Mesenchymal stem cell (in vitro differentiated cells and primary cell): ENCODE results near the gene CELF4.

Experiments
- DNase-seq: peaks from one replicate; pipeline ENCODE4 v3.0.0-alpha.2; 2013
- H2AFZ ChIP-seq: one replicate; pipeline ENCODE4 v1.6.1; 2013; ENCODE audit warnings: low read depth, mild to moderate bottlenecking, control low read depth, inconsistent platforms, low read length, moderate library complexity
- H2AK5ac ChIP-seq: 2 replicates; pipeline ENCODE4 v1.6.1; 2013; ENCODE audit warnings: low read length, moderate library complexity, mild to moderate bottlenecking, inconsistent platforms; ENCODE audit not compliant: severe bottlenecking
- H2BK120ac ChIP-seq: one replicate; pipeline ENCODE4 v1.6.1; 2013; ENCODE audit warnings: low read depth, mild to moderate bottlenecking, inconsistent platforms, low read length, moderate library complexity
- H2BK12ac ChIP-seq, 2 experiments: one replicate each; pipeline ENCODE4 v1.6.1; 2013; ENCODE audit warnings: inconsistent platforms in 2 of 2, low read length in 2 of 2, mild to moderate bottlenecking in 2 of 2, moderate library complexity in 2 of 2, control low read depth in 1 of 2
- H2BK15ac ChIP-seq: one replicate; pipeline ENCODE4 v1.6.1; 2013; ENCODE audit warnings: mild to moderate bottlenecking, low read depth, inconsistent platforms; ENCODE audit not compliant: poor library complexity, severe bottlenecking
- H2BK5ac ChIP-seq: 2 replicates; pipeline ENCODE4 v1.6.1; 2013; ENCODE audit warnings: low read depth, mild to moderate bottlenecking, low read length, control low read depth, inconsistent platforms; ENCODE audit not compliant: poor library complexity, severe bottlenecking
- H3K14ac ChIP-seq, 2 experiments: one replicate each; pipeline ENCODE4 v1.6.1; 2013; ENCODE audit warnings: inconsistent platforms in 2 of 2, low read length in 2 of 2, control low read depth in 1 of 2, mild to moderate bottlenecking in 1 of 2, moderate library complexity in 1 of 2
- H3K18ac ChIP-seq, 2 experiments: one replicate each; pipeline ENCODE4 v1.6.1; 2013; ENCODE audit warnings: inconsistent platforms in 2 of 2, low read length in 2 of 2, control low read depth in 1 of 2, low read depth in 1 of 2, mild to moderate bottlenecking in 1 of 2
- H3K23ac ChIP-seq, 2 experiments: one replicate each; pipeline ENCODE4 v1.6.1; 2013; ENCODE audit warnings: inconsistent platforms in 2 of 2, low read length in 2 of 2, mild to moderate bottlenecking in 2 of 2, moderate library complexity in 2 of 2, control low read depth in 1 of 2
- H3K27ac ChIP-seq: 2 replicates; pipeline ENCODE4 v1.5.1; 2013; ENCODE audit warnings: mild to moderate bottlenecking, moderate library complexity, low read length, control low read depth, inconsistent platforms; ENCODE audit not compliant: poor library complexity, severe bottlenecking
- H3K27me3 ChIP-seq, 2 experiments: 2 replicates each; pipeline versions ENCODE4 v1.6.1 to v1.7.0; 2013; ENCODE audit warnings: low read length in 2 of 2, mild to moderate bottlenecking in 2 of 2, moderate library complexity in 2 of 2, control low read depth in 1 of 2, inconsistent platforms in 1 of 2; ENCODE audit not compliant: control insufficient read depth in 1 of 2, insufficient read depth in 1 of 2
- H3K36me3 ChIP-seq, 2 experiments: 2 replicates each; pipeline versions ENCODE4 v1.6.1 to v1.7.0; 2013; ENCODE audit warnings: low read length in 2 of 2, control low read depth in 1 of 2, inconsistent platforms in 1 of 2, low read depth in 1 of 2, mild to moderate bottlenecking in 1 of 2; ENCODE audit not compliant: insufficient read depth in 2 of 2, control insufficient read depth in 1 of 2
- H3K4ac ChIP-seq, 2 experiments: one replicate each; pipeline ENCODE4 v1.6.1; 2013; ENCODE audit warnings: inconsistent platforms in 2 of 2, low read length in 2 of 2, mild to moderate bottlenecking in 2 of 2, moderate library complexity in 2 of 2, control low read depth in 1 of 2, low read depth in 1 of 2
- H3K4me1 ChIP-seq: 2 replicates; pipeline ENCODE4 v1.6.1; 2013; ENCODE audit warnings: low read depth, low read length, control low read depth; ENCODE audit not compliant: control insufficient read depth, insufficient read depth
- H3K4me2 ChIP-seq: 2 replicates; pipeline ENCODE4 v1.6.1; 2013; ENCODE audit warnings: low read length, mild to moderate bottlenecking, inconsistent platforms; ENCODE audit not compliant: poor library complexity, severe bottlenecking
- H3K4me3 ChIP-seq, 2 experiments: 2 replicates each; pipeline versions ENCODE4 v1.5.1 to v1.7.0; 2013; ENCODE audit warnings: low read length in 2 of 2, mild to moderate bottlenecking in 2 of 2, control low read depth in 1 of 2, low read depth in 1 of 2; ENCODE audit not compliant: insufficient read depth in 1 of 2
- H3K79me1 ChIP-seq: replicated peaks from 2 replicates; pipeline ENCODE4 v1.6.1; 2013; ENCODE audit warnings: mild to moderate bottlenecking, control low read depth, low read length, inconsistent platforms; ENCODE audit not compliant: poor library complexity, severe bottlenecking
- H3K9ac ChIP-seq: 2 replicates; pipeline ENCODE4 v1.7.0; 2013; ENCODE audit warnings: mild to moderate bottlenecking, low read length, moderate library complexity
- H3K9me3 ChIP-seq: 2 replicates; pipeline ENCODE4 v1.7.0; 2013; ENCODE audit warnings: mild to moderate bottlenecking, low read length; ENCODE audit not compliant: control insufficient read depth
- H4K8ac ChIP-seq: one replicate; pipeline ENCODE4 v1.6.1; 2013; ENCODE audit warnings: inconsistent platforms, mild to moderate bottlenecking, low read length, moderate library complexity
- H4K91ac ChIP-seq: one replicate; pipeline ENCODE4 v1.6.1; 2013; ENCODE audit warnings: mild to moderate bottlenecking, low read length, inconsistent platforms
- WGBS: methylation state at CpG from one replicate; pipeline ENCODE4 v1.1.7; 2013; ENCODE audit warnings: mixed read lengths; 5-methylcytosine and 5-hydroxymethylcytosine counted together

CELF4 gene

DNA sequence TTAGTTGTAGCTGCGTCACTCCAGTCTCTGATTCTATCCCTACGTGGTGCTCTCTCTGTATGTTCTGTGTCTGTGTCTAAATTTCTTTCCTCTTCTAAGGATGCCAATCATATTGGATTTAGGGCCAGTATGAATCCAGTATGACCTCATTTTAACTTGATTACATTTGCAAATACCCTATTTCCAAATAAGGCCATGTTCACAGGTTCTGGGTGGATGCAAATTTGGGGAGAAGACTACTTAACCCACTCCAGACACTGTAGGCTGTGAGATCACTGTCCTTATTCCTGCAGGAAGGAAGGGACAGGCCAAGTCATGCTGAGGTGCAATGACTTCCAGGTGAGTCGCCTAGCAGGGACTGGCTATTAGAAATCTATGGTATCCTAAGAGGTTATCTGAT is 272.2 kb downstream of the CELF4 start:
- Histone ChIP-seq H4K91ac (no peak overlapping the region), H2BK120ac (no peak overlapping the region), H3K4me3 (no peak overlapping the region), H2BK12ac (no peak overlapping the region), H3K18ac (no peak overlapping the region), H3K36me3 (no peaks in the 10 kb centered on the region), H3K9ac (no peak overlapping the region), H3K14ac (no peak overlapping the region), H3K9me3 (no peaks in the 10 kb centered on the region), H3K23ac (no peak overlapping the region), H2BK5ac (no peak overlapping the region), H2AK5ac (no peak overlapping the region), H3K4me1 (no peaks in the 10 kb centered on the region), H3K27me3 (peaks cover 20 to 40% of the 10 kb centered on the region in 2 experiments), H3K4me2 (no peak overlapping the region), H2BK15ac (no peak overlapping the region), H4K8ac (no peak overlapping the region), H3K79me1 (no peaks in the 10 kb centered on the region), H3K27ac (no peak overlapping the region), H3K4ac (no peak overlapping the region), H2AFZ (no peak overlapping the region)
- 66% methylated on average over 3 of the region's 3 CpGs for WGBS
- no peak for DNase-seq

DNA sequence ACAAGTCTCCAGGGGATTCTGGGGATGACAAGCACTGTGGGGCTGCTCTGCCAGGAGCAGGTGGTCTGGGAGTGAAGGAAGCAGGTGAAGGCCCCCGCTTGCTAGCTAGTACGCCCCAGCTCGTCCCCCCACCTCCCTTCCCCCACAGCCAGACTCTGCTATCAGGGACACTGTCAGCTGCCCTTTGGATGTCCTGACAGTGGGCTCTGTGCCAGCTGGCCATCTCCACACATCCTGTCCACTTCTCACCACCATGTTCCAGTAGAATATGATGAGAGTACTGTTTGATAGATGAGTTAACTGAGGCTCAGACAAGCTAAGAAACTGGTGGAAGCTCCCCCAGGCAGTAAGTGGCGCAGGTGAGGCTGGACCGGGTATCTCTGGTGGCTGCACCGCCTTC is 276.2 kb downstream of the CELF4 start:
- Histone ChIP-seq H3K4ac (no peak overlapping the region), H2BK5ac (no peak overlapping the region), H3K23ac (no peak overlapping the region), H3K36me3 (no peaks in the 10 kb centered on the region), H4K8ac (no peak overlapping the region), H2BK12ac (no peak overlapping the region), H3K18ac (no peak overlapping the region), H2BK120ac (no peak overlapping the region), H4K91ac (no peak overlapping the region), H2AK5ac (no peak overlapping the region), H3K4me3 (no peak overlapping the region), H2BK15ac (no peak overlapping the region), H3K9me3 (no peaks in the 10 kb centered on the region), H3K79me1 (no peaks in the 10 kb centered on the region), H3K14ac (no peak overlapping the region), H2AFZ (no peak overlapping the region), H3K4me2 (no peak overlapping the region), H3K27ac (no peak overlapping the region), H3K4me1 (peaks cover under 1% of the 10 kb centered on the region), H3K9ac (no peak overlapping the region), H3K27me3 (peaks cover 34 to 62% of the 10 kb centered on the region in 2 experiments)
- DNase-seq = no peak
- 90% methylated on average over 4 of the region's 6 CpGs for WGBS

DNA sequence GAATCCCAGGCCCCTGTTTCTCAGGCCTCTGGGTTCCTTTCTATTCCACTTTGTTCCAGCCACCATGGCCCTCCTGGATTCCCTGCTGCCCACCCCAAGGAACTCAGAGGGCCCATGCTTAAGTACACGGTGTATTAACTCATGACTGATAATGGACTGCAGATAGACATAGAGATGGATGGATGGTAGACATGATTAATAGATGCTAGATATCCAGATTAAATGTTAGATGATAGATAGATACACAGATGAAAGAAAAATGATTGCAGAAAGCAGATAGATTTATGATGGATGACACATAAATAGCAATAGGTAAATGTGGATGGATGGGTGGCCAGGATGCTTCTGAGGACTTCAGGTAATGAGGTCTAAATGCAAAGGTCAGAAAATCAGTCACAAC is 278.0 kb downstream of the CELF4 start:
- H3K4me1 ChIP-seq = peaks cover 3% of the 10 kb centered on the region
- no peak overlapping the region for H2AFZ ChIP-seq
- H3K9me3 ChIP-seq = no peaks in the 10 kb centered on the region
- no peak overlapping the region for H2BK120ac ChIP-seq
- H3K9ac ChIP-seq = no peak overlapping the region
- H2BK5ac ChIP-seq = no peak overlapping the region
- H2BK12ac ChIP-seq = no peak overlapping the region
- no peaks in the 10 kb centered on the region for H3K36me3 ChIP-seq
- peaks cover 40 to 56% of the 10 kb centered on the region in 2 experiments for H3K27me3 ChIP-seq
- H4K8ac ChIP-seq = no peak overlapping the region
- no peak overlapping the region for H3K18ac ChIP-seq
- H3K23ac ChIP-seq = no peak overlapping the region
- no peak overlapping the region for H2BK15ac ChIP-seq
- H3K4me2 ChIP-seq = no peak overlapping the region
- no peaks in the 10 kb centered on the region for H3K79me1 ChIP-seq
- DNase-seq = no peak
- H3K4me3 ChIP-seq = no peak overlapping the region
- H3K27ac ChIP-seq = no peak overlapping the region
- H4K91ac ChIP-seq = no peak overlapping the region
- H3K14ac ChIP-seq = no peak overlapping the region
- H2AK5ac ChIP-seq = no peak overlapping the region
- no peak overlapping the region for H3K4ac ChIP-seq
- WGBS = 61% methylated on average over 1 of the region's 1 CpG

DNA sequence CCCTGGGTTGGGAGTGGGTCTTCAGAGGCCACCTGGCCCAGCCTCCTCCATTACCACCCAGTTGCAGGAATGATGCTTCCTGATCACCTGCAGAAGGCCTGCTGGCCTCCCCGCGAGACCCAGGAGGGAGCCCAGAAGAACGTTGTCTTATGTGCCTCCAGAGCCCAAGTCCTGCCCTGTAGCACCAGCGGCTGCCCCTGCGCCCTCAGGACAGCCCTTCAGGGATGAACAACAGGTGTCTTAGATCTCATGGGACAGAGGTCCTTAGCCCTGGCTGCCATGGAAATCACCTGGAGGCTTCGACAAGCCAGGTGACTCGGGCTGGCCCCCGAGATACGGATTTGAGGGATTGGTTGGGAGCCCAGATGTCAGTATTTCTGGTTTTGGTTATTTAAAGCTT is 278.8 kb downstream of the CELF4 start:
- Histone ChIP-seq H2AK5ac (no peak overlapping the region), H3K79me1 (no peaks in the 10 kb centered on the region), H3K23ac (no peak overlapping the region), H2AFZ (no peak overlapping the region), H3K4ac (no peak overlapping the region), H3K9ac (no peak overlapping the region), H4K8ac (no peak overlapping the region), H2BK15ac (no peak overlapping the region), H3K27me3 (peaks cover 45 to 61% of the 10 kb centered on the region in 2 experiments), H3K14ac (no peak overlapping the region), H3K4me1 (peaks cover 3% of the 10 kb centered on the region), H3K9me3 (no peaks in the 10 kb centered on the region), H2BK12ac (no peak overlapping the region), H3K4me3 (no peak overlapping the region), H2BK120ac (no peak overlapping the region), H3K27ac (no peak overlapping the region), H2BK5ac (no peak overlapping the region), H3K36me3 (no peaks in the 10 kb centered on the region), H3K18ac (no peak overlapping the region), H3K4me2 (no peak overlapping the region), H4K91ac (no peak overlapping the region)
- 79% methylated on average over 9 of the region's 9 CpGs for WGBS
- no peak for DNase-seq
